CD4-positive, alpha-beta T cell treated with Interleukin-2 at 100 ng/mL for 4 hours (primary cell): ENCODE data around the gene SCRN1.

Experiments used
- DNase-seq: peaks from one replicate; pipeline ENCODE4 v3.0.0-alpha.2; 2020; ENCODE audit warnings: low spot score

Gene SCRN1, protein sequence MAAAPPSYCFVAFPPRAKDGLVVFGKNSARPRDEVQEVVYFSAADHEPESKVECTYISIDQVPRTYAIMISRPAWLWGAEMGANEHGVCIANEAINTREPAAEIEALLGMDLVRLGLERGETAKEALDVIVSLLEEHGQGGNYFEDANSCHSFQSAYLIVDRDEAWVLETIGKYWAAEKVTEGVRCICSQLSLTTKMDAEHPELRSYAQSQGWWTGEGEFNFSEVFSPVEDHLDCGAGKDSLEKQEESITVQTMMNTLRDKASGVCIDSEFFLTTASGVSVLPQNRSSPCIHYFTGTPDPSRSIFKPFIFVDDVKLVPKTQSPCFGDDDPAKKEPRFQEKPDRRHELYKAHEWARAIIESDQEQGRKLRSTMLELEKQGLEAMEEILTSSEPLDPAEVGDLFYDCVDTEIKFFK

DNA sequence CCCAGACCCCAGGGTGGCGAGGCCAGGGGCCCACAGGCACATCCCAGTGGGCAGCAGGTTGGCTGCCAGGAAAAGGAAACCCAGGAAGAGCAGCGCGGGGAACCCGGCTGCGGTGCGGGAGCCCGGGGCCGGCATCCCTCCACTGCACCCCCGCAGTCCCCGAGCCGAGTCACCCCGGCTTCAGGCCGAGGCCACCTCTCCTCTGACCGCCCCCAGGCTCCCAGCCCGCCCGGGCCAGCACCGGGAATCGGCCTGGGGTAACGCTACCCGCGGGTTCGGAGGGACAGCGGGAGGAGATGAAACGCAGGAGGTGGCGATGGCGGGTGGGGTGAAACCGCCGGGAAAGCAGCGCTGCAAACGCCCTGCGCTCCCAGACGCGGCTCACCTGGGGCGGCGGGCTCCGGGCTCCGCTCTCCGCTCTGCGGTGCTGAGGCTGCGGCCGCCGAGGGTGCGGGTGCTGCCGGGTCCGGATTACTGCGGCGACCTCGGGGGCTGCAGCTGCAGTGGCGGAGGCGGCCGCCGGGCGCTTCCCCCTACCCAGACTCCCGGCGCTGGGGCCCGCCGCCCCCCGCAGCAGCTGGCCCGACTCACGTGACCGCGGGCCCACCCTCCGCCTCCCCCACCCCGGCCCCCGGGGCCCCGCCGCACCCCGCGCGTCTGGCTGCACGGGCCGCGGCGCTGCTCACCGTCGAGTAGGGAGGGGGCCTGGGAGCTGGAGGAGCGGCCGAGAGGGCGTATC, at the start of gene SCRN1:
Gene SCRN1 (minus strand): TSS at position 545 of the 739 bp plus-strand sequence. CDS start 20,734 bp downstream, outside the sequence.
- no peak for DNase-seq

DNA sequence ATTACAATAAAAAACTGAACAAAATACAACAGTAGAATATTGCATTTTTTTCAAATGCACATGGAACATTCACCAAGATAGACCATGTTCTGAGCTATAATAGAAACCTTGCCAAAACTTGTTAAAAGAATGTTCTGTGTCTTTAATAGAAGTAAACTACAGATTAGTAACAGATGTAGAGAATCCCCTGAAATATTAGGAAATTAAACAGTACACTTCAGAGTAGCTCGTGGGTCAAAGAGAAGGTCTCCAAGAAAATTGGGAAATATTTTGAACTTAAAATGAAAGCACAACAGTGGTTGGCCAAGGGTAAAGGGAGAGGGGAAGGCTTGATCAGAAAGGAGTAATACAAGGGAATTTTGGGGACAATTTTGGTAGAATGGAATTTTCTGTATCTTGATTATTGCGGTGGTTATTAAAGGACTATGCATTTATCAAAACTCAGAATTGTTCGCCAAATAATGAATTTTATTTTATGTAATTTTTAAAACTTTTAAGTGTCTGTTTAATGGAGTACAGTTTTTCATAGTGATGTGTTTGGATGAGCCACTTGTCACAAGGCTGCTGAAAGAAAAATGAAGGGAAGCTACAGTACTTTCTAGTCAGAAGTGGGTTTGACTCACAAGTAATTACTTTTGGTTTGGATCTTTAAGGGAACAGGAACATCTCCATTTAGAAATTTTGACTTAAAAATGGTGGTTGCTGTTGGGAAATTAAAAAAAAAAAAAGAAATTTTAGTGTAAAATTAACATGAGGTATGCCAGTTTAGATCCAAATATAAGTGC, 48.8 kb upstream of the SCRN1 start:
- DNase-seq: no peak

DNA sequence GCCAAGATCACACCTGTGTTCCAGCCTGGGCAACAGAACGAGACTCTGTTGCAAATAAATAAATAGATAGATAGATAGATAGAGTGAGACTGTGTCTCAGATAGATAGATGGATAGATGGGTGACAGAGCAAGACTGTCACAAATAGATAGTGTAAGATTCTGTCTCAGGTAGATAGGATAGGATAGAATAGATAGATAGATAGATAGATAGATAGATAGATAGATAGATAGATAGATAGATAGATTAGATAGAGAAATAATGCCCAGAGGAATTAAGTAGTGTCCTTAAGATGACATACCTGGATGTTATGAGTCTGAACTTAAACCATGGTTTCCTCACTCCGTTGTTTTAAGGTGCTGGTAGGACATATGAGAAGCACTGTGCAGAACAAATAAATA, 46.6 kb upstream of the SCRN1 start:
- DNase-seq: no peak

DNA sequence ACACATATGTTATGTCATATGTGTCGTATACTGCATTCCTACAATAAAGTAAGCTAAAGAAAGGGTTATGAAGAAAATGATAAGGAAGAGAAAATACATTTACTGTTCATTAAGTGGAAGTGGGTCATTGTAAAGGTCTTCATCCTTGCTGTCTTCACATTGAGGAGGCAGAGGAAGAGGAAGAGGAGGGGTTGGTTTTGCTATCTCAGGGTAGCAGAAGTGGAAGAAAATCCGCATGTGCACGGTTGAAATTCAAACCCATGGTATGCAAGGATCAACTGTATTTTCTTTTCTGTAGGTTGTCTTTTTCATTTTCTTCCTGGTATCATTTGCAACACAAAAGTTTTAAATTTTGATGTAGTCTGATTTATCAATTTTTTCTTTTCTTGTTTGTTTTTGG, 44.9 kb upstream of the SCRN1 start:
- no peak for DNase-seq

DNA sequence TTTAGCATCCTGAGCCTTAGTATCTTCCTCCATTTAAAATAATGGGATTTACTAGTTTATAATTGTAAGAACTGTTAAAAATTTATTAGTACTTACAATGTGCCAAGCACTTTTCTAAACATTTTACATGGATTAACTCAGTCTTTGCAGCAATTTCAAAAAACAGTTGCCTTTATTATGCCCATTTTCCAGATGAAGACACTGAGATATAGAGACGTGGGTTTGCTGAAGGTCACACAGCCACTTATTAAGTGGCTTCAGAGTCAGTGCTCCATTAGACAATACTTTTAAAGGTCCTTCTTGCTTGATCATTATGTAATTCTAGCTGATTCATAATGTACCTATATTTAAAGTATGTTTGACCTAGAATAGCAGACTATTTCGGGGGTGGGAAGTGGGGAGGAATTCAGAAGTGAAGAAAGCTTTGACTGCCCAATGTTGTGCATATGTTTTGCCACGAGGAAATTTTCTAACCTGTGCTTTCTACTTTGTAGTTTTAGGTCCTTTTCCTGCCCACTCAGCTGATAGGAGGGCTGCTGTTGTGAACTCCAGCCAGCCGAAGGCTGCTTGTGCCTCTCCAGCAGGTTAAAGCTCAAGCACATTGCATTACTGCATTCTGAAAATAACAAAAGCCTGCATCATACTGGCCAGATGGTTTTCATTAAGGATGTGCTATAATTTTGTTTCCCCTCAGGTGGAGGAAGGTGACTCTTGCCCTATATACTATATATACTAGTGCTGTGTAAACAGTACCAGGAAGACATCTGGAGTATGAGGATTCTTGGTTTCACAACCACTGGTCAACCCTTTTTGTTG, 42.9 kb upstream of the SCRN1 start:
- DNase-seq: no peak

DNA sequence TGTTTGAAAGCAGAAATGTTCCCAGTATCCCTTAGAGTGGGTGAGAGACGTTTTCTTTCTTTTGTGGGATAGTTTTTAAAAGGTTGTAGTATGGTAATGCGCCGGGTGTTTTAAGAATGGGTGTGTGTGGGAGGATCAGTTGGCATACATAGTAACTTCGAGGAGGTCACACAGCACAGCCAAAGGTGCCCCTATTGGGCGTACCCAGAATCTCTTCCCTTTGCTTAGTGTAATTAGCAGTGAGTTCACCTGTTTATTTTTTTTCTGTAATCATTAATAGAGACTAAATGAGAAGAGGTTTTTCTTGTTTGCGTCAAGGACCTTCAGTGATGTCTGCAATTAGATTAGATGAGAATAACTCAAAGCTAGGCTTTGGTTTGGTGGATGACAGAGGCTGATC, 40.1 kb upstream of the SCRN1 start:
- peak; percentile 23 for DNase-seq

DNA sequence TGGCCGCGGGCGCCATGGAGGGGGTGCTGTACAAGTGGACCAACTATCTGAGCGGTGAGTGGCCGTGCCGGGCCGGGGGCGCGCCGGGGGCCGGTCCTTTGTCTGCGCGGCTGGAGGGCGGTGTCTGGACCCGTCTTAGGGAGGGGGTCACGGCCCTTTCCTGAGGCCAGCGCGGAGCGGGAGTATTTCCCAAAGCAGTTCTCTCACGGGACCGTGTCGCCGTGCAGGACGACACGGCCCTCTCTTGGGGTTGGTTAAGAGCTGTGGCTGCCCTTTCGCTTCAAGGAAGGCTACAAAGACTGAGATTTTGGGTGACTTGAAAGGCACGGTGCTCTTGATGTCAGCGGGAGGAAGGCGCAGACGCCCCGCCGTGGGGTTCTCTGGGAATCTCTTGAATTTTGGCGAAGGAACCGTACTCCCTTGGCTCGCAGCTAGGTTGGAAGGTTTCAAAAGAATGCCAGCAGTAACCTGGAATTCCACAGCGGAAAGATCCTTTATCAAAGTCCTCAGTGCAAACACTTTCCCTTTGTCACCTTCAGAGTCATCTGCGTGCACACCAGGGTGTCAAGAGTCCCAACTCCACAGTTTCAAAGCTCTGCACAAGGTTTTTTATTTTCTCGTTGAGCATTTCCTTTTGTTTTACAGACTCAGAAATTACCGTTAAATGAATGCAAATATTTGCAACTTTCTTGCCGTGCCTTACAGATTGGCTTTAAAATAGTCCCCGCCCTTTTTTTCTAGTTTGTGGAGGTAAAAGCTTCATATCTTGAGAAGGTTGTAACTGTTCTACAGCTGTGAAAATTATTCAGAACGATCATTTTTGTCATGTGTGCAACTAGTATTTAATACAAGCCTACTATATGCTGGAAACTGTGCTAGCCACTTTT, 39.4 kb upstream of the SCRN1 start:
- peak; percentile 36 for DNase-seq

DNA sequence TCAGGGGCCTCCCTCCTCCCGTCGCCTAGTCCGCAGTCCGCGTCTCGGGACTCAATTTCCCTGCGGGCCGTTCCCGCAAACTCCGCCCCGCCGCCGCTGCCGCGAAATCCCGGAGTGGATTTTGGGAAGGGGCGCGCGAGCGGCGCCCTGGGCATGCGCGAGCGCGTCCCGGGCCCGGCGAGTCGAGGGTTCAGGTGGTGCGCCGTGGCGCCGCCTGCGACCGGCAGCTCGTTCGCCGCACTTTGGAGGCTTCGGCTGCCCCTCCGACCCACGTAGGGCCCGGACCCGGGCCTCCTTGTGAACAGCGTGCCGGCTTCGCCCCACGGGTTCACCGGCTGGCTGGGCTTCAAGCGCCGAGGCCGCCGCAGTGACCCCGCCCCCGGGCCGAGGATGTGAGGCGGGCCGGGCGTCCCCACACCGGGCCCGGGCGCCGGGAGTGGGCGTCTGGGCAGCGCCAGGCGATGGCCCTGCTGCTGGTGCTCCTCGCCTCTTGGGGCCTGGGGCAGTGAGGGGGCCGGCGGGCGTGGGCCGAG, 38.7 kb upstream of the SCRN1 start, which contains the start of gene PLEKHA8:
Gene PLEKHA8 (plus strand): TSS at position 197 of the 533 bp plus-strand sequence. CDS start 351 bp downstream, outside the sequence.
- peak; percentile 94 for DNase-seq

DNA sequence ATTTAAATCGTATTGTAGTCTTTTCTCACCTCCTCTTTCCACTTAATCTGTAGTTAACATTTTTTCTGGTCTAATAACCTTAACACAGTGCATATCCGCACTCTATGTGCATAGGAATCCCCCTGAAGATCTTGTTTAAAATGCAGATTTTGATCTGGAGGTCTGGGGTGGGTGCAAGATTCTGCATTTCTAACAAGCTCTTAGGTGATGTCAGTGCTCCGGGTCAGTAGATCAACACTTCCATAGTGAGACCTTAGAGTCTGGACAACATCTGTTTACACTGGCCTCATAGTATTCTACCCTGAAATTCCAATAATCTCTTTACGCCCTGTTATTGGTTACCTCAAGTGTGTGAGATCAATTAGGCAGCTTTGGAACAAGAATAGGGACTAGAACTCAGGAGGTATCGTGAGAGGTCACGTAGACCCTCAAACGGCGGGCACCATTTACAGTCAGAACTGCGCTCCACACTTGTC, 38.2 kb upstream of the SCRN1 start:
- no peak for DNase-seq

DNA sequence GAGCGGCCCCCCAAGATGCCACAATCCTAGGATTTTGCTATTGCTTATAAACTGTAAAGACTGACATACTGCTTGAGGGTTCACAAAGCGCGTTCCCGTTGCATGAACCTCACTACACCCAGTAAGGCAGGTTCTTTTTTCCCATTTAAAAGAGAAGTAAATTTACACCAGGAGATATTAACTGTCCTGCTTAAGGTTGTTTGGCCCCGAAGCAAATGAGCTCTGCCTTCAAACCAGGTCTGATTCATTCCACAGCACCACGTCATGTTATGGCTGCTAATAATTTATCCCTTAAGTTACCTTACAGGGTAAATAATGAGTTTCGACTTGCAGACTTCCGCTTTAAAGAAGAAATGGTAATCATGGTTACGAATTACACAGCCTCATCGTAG, 37.5 kb upstream of the SCRN1 start:
- DNase-seq: peak; percentile 66

DNA sequence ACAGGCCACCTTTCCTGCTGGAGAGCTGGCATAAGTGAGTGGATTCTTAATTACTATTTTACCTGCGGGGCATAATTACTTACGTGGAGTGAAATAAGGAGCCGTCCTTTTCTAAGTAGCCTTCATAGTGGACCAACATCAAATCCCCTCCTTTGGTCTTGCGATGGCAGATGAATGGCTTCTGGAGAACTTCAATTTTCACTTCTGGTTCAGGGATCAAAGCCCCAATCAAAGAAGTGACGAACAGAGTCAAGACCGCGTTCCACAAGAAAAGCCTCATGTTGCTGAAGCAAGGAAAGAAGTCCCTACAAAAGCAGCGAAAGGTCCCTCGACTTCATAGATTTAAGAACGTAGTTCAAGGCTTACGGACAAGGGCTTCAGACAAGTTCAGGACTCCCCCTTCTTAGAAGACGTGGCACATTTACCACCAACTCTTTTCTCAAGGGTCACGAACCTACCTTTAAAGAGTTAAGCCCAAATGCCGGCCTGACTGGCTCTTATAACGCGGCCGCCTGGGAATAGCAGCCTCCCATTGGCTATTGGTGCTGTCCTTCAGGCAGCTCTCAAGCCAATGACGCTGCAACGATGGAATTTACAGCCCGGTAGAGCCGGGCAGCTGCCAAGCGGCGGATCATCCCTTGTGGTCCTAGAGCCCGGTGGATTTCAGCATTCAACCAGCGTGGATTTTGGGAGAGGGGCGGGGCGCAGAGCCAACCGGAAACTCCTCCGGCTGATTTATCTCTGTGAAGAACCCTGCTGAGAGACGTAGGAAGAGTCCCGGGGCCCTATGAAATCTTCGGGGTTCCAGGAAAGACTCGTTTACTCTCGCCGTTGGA, 36.8 kb upstream of the SCRN1 start, which contains the start of gene FKBP14:
Gene FKBP14 (minus strand): TSS at position 474 of the 836 bp plus-strand sequence. CDS start 194 bp downstream, at position 280.
- peak; percentile 97 for DNase-seq

DNA sequence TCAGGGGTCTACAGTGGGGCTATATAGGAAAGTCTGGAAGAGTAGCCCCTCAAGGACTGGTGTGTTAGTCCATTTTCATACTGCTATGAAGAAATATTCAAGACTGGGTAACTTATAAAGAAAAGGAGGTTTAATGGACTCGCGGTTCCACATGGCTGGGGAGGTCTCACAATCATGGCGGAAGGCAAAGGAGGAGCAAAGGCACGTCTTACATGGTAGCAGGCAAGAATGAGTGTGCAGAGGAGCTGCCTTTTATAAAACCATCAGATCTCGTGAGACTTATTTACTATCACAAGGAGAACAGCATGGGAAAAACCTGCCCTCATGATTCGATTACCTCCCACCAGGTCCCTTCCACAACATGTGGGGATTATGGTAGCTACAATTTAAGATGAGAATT, 33.9 kb upstream of the SCRN1 start:
- DNase-seq: no peak

DNA sequence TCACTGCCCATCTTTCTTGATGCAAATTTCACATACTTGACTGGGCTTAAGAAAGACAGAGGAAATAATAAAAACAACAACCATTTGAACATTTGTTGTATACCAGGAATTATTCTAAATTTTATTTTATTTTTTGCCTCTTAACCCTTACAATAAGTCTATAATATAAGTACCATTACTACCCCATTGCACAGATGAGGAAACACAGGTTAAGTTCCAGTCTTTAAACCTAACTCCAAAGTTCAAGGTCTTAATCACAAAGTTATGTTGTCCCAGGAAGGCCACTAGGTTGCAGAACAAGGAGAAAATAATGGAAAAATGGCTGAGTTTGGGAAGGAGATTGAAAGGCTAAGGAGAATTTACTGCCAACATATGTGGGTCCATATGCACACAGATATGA, 33.4 kb upstream of the SCRN1 start:
- DNase-seq: no peak

DNA sequence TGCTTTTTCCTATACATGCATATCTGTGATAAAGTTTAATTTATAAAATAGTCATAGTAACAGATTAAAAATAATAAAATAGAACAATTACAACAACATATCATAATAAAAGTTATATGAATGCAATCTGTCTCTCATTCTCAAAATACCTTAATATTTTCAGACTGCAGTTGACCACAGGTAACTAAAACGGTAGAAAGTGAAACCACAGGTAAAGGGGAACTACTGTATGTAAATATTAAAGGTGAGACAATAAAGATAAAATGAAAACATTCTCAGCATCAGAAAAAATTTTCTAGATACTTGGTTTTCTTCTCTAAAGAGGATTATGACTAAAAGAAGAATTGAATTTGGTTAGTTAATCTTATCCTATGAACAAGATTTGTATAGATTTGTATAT, 30.9 kb upstream of the SCRN1 start:
- DNase-seq: no peak

DNA sequence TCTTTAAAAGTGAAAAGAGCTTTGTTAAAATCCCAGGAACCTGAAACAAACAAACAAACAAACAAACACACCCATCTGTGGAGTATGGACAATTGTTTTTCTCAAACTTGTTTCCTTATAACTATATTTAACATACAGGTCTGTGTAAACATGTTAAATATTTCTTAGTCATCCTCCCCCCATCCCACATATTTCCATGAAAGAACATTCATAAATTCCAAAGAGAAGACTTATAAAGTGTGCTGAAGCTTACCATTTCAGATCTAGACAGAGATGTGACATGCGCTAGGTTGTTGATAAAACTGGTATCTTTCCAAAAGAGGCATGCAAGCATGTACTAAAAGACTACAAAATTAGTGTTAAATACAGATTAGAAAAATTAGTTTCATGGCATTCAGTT, 30.4 kb upstream of the SCRN1 start:
- no peak for DNase-seq

DNA sequence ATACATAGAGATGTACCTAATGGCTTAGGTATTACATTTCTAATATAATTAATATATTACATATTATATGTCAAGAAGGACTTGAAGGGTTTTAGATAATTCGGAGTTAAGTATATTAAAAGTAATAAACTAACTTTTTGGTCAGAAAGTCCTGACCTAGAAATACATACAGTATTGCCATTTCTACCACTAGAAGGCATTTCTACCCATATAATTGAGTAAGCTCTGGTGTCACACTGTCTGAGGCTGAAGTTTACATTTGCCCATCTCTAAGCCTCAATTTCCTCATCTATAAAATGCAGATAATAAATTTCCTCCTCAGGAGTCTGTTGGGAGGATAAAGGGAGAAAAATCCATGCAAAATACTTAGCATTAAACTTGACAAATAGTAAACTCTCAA, 29.8 kb upstream of the SCRN1 start:
- DNase-seq: no peak

DNA sequence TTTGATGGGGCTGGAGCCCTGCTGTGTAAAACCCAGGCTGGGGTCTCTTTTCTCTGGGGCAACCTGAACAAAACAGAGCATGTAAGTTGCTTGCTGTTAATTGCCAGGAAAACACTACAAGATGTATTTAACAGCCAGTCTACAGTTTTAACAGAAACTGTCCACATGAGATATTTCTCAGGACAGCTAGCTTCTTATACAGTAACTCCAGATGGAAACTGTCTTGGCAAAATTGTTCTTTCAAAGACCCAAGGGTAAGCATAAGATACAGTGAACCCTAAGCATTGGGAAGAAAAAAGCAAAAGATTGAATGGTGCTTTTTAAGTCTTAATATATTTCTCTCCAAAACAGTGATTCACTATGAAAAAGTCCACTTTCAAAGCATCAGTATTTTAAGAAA, 28.9 kb upstream of the SCRN1 start:
- DNase-seq: no peak

DNA sequence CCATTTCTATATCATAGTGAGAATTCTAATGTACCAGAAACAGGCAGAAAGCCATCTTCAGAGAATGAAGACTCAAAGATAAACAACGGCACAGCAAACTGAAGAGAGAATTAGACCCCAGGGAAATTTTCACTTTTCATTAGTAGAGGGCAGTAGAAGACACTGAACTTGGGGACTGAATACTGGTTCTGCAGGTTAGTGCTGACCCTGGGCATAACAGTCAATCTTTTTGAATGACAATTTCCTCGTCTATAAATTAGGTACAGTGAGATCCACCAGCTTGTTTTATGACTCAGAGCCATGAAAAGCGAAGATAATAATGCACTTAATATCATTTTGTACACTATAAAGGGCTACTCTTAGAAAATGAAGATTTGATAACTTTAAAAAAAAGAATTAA, 23.2 kb upstream of the SCRN1 start:
- no peak for DNase-seq

DNA sequence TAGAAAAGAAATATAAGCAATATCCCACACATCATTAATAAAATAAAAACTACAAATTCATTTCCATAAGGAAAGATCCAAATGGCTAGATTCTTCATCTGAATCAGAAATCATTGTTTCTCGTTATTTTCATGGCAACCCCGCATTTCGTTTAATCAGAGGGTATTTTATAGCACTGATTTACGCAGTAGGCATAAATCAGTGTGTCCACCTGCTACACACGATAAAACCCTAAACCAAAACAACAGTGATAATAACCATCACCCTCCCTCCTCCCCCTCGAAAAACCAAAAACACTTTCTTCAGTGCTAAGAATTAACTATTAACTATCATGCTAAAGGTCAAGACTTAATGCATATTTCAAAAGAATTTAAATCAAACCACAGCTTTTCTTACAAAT, 20.4 kb upstream of the SCRN1 start:
- DNase-seq: no peak
